DMS153 treated with DMSO at 0.1 percent for 48 hours (cell line): ENCODE data around the gene RIOX2.

Experiments used
- DNase-seq: peaks from one replicate; lab custom pipeline; 2025; ENCODE audit not compliant: unreplicated experiment; lab: John Stamatoyannopoulos, UW

RIOX2 gene

DNA sequence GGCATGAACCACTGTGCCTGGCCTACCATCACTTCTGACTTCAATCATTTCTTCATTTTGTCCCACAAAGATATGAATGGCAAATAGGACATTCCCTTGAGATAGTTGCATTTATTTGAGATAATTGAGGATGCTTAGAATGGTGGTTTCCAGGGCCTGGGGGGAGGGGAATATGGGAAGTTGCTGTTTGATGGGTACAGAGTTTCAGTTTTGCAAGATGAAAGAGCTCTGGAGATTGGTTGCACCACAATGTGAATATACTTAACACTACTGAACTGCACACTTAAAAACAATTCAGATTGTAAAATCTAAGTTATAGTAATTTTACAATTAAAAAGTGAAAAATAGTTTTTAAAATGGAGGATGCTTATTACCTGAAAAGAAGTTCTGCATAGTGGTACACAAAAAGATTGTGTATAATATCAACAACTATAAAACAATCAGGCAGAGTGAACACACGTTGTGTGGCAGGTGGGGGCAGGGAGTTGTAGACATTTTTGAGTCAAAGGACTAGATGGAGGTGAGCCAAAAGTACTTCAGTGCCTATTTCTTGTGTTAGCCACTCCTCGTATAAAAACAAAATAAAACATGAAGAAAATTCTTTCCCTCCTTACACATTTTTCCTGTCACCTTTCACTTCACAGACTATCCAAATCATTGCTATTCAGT lies 18.5 kb upstream of the RIOX2 start:
- DNase-seq: no peak

DNA sequence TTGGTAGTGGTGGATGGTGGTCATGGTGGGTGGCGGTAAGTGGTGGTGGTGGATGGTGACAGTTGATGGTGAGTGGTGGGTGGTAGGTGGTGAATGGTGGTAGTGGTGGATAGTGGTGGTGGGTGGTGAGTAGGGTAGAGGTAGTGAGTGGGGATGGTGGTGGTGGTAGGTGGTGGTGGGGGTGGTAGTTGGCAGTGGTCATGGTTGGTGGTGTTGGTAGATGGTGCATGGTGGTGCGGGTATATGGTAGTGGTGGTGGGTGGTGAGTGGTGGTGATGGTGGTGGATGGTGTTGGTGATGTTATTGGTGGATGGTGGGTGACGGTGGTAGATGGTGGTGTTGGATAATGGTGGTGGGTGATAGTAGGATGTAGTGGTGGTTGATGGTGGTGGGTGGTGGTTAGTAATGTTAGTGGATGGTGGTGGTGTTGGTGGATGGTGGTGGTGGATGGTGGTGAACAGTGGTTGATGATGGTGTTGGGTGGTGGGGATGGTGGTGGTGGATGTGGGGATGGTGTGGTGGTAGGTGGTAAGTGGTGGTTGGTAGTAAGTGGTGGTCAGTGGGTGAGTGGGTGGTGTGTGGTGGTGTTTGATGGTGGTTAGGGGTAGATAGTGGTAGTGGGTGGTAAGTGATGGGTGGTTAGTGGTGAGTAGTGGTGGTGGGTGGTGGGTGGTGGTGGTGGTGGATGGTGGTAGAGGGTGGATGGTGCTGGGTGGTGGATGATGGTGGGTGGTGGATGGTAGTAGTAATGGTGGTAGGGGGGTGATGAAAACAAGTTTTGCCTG lies 16.7 kb upstream of the RIOX2 start:
- no peak for DNase-seq

DNA sequence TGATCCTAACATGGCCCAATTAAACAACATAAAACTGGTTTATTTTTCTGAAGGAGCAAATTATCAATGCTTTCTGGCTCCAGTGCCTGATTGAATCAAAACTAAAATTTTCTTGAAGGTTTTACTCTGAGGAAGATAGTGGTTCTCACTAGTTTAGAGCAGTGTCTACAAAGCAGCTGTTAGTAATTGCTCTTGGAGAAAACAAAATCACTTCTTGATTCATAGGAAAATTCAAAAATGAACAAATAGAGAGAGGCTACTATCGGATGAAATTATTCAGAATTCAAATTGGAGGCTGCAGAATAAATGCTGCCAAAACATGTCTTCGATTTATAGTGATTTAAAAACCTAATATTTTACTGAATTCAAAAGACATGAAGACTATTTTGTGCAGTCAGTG lies 15.1 kb upstream of the RIOX2 start:
- DNase-seq: no peak

DNA sequence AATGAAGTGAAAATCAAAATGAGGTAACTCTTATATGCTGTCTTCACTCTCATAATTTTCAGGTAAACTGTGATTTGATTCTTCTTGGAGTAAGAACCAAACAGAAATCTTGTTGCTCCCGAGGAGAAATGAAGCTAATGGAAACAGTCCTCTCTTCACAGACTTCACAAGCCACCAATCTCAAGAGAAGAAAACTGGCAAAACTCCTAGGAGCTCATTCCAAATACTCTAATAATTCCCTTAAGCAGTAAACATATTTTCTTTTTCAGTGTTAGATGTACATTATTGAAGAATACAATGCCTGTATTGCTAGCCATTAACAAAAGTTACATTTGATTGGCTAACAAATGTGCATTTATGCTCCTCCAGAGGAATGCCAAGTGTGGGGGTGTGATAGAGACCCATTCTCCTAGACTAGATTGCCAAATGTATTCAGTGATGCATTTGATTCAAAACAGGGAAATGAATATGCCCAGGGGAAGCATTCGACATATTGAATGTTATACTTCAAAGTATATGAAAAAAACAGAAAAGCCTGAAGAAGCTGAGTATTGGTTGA lies 11.8 kb upstream of the RIOX2 start:
- DNase-seq: no peak

DNA sequence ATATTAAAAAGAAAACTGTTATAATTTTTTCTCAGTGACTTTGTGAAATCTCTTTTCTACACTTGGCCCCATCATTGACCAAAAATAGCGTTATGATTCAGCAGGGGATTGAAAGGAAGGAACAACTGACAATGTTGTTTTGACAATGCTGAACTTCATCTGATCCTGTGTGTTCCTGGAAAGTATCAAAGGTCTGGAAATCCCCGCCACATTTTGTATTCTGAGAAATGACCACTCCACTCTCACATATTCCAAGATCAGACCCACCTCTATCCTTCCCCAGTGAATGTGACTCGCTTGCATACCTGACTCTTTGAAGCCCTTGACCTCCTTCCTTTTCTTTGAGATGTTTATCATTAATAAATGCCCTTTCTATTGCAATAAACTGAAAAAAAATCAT lies 9.7 kb upstream of the RIOX2 start:
- DNase-seq: no peak

DNA sequence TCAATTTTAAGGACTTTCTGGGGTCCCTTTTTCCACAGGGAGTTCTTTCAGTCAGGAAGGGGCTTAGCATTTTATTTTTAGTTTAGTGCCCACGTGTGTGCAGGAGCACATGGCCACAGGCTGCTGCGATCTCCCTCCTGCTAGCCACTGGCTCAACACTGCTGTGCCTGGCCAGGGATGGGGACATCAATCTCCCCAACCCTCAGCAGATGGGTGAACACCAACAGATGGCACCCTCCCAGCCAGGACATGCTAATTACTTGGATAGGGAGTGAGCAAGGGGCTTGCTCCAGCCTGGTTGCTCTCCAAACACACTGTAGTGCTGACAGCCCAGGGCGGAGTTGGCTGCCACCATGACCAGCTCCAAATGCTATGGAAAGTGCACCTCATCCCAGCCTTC lies 7.4 kb upstream of the RIOX2 start:
- DNase-seq: no peak

DNA sequence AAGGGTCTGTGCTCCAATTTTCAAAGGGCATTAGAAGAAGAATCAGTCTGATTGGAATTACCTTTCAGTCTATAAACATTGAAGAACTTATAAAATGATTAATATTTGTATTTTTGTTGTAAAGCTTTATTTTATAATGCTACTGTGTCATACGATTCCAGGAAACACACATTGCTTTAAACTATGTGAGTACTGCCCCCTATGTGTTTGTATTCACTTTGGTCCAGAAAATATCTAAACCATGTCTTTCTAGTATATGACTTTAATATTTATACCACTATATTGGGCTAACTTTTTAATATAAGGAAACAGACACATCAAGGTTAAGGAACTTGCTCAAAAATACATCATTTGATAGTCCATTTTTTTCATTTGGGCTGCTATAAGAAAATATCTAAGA lies 3.2 kb upstream of the RIOX2 start:
- no peak for DNase-seq

DNA sequence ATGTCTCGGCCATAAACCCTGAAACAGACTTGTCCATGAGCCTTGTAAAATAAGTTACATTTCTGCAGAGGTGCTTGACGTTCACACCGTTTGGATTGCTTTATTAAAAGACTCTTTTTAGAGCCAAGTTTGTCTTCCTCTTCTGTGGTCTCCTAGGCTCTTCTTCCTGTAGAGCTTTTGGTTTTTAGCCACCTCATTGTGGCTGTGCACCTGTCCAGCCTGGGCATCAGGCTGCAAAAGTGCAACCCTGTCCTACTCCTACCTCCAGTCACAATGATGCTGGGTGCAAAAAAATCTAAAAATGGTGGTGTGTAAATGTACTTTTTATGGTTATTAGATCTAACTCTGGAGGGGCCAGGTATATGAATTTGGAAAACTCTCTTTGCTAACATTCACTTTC lies 2.8 kb upstream of the RIOX2 start:
- no peak for DNase-seq

DNA sequence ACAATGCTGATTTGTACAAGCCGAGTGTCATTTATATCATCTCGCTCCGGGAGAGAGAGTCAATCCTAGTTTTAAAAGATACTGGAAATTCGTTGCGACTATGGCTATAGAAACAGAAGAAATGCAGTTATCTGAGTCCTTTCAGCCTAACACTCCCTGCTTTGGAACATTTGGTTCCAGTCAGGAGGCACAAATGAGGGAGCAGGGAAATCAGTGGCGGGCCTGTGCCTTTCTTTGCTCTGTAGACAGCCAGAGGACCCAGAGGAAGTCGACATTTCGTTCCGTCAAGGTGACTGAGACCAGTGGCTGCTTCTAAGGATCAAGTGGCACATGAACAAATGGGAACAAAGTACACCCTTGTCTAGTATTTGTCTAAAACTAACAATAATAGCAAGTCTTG lies 745 bp upstream of the RIOX2 start:
- DNase-seq: no peak

DNA sequence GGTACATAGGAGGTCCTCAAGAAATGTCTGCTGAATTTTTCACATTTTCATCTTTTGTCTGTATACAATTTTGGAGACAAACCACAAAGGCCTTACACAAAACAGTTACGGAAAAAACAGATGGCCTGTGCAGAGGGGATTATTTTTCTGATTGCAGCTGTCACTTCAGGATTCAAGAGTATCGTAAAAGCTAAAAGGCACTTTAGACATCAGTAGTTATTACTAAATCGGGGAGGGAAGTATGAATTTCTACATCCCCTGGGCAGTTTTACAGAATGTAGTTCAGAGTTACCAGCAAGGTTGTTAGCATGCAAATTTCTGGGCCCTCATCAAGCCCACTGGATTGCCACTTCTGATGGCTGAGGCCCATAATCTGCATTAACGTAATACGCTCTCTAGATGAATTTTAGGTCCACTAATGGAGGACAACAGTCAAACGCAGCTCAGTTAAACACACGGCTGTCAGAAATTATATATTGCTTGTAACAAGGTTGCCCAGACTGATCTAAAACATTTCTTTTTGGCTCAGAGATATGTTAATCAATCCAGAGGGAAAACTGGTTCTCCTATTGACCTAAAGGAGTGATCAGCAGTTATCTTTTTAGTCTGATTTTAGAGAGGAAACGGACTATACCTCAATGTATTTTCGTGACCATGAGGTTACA lies 1.1 kb downstream of the RIOX2 start:
- DNase-seq: no peak

DNA sequence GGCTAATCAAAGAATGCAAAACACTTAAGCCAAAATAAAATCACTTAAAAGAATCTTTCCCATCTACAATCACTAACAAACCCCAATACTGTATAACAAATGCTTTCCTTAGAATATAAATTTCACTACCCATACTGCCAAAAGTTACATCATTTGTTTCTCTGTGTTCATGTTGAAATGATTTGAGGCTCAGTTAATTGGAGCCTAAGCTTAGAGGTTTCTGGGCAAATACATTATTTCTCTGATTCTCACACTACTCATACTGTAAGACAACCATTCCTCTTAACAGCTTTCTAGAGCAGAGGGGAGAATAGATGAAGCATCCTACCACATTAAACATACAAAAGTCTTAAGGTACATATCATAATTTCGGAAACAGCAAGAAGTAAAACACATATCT lies 2.1 kb downstream of the RIOX2 start:
- no peak for DNase-seq

DNA sequence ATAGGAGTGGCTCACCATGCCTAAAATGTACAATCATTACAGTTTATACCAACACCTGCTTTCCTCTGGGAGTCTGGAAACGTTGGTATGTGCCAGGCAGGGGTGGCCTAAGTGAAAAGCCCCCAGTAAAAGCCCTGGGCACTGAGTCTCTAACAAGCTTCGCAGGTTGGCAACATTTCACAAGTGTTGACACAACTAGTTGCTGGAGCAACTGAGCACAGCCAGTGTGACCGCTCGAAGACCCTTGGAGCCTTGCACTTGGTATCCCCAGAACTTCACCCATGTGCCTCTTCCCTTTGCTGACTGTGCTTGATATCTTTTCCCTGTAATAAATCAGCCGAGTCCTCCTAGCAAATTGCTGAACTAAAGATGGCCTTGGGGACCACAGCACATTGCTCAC lies 2.7 kb downstream of the RIOX2 start:
- no peak for DNase-seq

DNA sequence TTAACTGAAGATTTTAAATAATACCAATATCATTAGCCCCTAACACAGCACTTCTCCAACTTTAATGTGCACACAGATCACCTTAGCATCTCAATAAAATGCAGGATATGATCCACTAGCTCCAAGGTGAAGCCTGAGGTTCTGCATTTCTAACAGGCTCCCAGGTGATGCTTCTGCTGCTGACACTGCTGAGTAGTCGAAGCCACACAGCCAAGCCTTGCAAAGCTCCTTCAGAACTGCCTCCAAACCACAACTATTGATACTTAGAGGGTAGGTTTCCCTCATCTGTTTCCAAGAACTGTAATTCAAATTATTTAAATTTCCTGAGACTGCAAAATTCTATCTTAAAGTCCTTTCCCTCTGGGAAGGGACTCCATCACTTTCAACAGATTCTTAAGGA lies 3.9 kb downstream of the RIOX2 start:
- no peak for DNase-seq

DNA sequence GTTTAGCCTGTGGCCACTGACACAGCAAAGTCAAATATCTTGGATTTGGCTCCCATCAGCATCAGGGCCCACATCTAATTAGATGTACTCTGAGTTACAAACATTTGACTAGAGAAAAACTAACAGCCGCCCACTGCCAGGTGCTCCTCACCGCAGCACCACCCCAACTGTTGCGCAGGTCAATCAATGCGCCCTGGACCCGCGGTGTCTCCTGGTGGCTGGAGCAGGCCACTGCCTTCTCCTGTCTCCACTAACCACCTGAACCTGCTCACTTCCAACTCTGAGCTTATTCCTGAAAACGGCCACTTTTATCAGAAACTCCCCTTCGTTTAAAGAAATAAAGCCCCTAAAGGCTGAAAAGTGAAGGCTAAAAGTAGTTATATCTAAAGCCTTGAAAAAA lies 4.3 kb downstream of the RIOX2 start:
- DNase-seq: no peak

DNA sequence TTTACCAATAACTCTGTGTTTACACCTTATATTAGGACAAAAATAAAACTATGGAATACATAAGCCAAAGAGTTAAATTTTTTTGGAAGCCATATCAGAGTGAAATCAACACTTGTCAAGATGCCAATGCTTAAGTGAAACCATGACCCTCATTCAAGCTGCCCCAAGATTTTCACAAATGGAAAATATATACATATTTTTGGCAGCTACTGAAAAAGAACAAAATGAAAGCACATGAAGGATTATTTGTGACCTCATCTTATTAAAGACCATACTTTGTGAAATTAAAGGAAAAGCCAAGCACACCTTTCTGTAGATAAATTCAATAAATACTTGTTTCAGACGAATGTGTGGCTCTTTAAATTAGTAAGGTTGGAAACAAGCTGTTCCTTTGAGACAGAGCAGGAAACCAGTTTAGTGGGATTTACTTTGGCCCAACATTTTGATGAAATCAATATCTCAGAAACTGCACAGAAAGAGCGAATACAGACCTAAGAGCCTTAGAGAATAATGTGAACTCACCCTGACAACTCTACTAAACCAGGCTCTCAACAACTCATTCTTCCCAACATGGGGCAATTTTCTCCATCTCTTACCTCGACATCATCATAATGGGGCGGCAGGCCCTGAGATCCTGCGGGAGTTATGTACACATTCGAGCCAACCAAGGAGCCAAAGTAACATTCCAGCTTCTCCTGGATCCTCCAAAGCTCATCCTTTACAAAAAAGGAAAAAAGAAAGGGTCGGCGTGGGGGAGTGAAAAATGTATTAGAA lies 11.1 kb downstream of the RIOX2 start:
- no peak for DNase-seq

DNA sequence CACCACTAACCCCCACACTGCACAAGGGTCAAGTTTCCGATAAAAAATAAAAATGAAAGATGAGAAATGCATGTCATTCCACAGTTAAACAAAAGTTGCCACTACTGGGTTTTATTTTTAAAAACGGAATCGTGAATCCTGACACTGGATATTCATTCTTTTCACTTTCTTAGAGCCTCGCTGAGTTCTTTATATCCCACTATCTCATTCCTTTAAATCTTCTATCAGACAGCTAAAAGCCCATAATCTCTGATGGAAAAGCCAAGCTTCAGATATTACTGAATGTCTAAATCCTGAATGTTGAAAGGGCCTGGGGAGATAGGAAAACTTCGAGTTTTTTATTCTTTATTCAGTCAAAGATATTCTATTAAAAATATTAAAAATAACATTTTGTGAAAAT lies 11.7 kb downstream of the RIOX2 start:
- DNase-seq: no peak

DNA sequence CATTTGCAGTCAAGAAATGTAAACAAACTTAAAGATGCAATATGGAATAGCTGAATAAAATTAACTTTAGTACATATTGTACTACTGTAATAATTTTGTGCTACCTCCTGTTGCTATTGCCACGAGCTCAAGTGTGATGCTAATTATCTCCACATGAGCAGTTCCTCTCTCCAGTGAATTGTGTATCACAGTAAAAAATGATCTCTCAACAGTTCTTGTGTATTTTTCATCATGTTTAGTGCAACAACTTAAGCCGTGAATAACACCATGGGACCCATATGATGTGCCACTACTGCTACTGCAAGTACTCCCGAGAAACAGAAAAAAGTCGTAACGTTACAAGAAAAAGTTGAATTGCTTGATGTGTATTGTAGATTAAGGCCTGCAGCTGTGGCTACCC lies 12.4 kb downstream of the RIOX2 start:
- no peak for DNase-seq

DNA sequence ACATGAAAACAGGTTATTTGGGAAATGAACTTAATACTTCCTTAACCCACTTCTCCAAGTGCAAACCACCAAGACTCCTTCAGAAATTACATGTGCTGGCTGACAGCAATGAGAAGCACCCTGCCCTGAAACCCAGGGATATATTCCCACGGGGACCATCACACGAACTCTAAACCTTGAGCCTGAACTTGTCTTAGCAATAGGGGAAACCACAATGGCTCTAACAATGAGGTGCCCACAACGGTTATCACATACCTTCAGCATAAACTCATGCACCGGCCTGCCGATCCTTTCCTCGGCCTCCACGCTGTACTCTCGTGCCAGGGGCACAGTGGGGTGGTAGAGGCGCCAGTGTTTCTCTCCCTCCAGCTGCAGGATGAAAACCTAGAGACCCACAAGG lies 13.4 kb downstream of the RIOX2 start:
- DNase-seq: no peak

DNA sequence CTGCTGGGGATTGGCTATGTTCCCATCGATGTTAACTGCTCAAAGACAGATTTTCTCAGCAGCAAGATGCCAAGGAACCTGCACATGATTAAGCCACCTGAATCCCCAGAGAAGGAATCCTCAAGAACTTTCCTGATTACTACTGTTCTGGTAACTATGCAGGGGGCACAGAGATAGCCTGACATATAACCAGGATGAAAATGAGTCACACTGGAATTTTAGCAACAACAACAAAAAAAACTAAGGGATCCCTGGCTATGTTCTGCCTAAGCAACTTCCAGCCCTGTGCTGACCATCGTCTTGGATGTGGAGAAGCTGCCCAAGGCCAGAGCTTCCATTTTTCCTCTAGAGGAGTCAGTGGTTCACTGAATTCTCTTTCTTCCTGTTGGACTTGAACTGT lies 13.8 kb downstream of the RIOX2 start:
- no peak for DNase-seq

DNA sequence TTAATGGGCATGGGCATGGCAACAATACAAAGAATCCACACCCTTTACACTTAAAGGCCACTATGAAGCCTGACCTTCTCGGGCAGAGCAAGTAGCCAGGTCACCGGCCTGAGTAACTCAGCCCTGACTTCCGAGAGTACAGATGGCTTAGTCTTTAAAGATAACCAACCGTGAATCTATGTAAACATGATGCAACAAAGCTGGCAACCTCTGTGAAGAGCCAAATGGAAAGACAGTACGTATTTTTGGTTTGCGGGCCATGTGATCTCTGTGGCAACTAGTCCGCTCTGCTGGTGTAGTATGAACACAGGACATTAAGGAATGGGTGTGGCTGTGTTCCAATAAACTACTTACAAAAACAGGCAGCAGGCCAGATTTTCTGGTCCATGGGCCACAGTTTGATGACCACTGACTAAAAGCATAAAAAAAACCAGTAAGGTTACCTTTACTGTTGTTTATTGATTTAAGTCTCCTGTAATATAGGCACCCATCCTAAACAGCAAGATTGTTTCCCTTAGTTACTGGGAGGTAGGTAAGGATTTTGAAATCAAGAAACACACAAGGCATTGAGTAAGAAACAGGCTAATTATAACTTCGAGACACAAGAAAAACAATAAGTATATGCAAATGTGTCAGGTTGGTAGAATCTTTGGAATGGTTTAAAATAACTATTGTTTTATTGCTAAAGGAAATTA lies 14.5 kb downstream of the RIOX2 start:
- DNase-seq: peak; percentile 5

DNA sequence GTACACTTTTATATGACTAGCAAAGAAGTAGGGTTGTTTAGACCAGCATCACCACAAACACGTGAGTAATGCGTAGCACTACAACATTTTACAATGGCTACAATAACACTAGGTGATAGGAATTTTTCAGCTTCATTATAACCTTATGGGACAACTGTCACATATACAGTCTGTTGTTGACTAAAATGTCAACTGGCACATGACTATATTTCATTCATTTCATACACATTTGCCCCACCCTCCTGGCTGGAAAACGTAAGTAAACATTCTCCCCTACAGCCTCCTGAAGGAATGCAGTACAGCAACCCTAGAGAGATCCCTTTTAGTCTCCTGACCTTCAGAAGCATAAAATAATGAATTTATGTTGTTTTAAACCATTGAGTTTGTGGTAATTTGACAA lies 16.2 kb downstream of the RIOX2 start:
- no peak for DNase-seq
